ENCODE results near the gene TSPEAR.
"Not testable (repeated sequence)": the region's sequence is repeated elsewhere in the genome, so short reads cannot be mapped to it uniquely, and the experiment has no call there.

The TSPEAR gene

DNA sequence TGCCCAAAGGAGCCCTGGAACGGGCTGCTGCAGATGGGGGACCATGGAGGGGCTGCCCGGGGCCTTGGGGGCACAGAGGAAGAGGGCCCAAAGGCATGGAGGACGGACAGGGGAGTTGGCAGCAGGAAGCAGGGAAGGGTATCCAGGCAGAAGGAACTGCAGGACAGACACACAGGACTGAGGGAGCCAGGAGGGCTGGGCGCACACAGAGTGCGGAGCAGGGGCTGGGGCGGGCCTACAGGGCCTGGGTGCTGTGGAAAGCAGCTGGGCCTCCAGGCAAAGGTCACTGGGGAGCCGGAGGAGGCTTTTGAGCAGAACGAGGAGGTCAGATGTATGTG lies 199.5 kb downstream of the TSPEAR start:
- no peak for DNase-seq

GRCh38 chr21:44511219-44511937 lies 200.0 kb downstream of the TSPEAR start:
- DNase-seq: no peak

DNA sequence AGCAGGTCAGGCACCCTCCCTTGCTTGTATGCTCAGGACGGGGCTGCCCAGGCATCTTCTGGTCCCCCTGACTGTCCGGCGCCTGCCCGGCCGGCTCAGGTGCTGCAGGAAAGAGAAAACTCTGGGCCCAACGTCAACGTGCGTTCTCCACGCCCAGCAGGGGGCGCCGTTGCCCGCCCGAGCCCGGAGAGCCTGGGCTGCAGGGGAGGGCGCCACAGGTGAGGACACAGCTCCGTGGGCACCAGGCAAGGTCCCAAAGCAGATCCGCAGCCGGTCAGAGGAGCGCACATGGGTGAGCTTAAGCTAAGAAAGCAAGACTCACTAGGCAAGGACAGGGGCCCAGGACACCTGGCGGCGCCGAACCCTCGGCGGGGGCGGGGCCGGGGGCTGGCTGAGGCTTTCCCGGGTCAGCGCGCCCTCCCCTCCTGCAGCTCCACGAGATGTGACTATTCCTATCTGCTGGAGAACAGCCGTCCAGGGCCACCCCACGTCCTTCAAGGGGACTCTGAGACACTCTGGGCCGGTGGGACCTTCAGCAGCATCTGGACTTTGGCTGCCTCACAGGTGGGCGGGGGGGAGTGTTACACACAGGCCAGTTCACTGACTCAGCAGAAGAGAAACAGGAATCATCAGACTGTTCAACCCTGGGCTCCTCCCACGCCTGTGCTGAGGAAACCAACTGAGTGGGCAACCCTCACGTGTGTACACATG lies 200.7 kb downstream of the TSPEAR start:
- DNase-seq: peak; percentile 76

GRCh38 chr21:44510109-44510507 lies 201.3 kb downstream of the TSPEAR start:
- no peak for DNase-seq

GRCh38 chr21:44509539-44509938 lies 201.8 kb downstream of the TSPEAR start:
- DNase-seq: no peak

GRCh38 chr21:44508711-44509445 lies 202.5 kb downstream of the TSPEAR start:
- no peak for DNase-seq

DNA sequence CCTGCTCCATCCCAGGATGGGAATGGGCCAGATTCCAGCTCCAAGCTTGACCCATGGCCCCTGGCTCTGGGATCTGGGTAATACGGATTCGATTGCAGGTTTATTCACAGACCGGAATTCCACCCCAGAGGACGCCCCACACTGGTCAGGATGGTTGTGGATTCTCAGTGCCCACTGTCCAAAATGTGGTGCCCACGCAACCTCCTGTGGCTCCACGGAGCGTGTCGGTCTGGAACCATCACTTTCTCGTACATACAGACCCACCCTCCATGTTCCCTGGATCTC lies 203.0 kb downstream of the TSPEAR start:
- no peak for DNase-seq

DNA sequence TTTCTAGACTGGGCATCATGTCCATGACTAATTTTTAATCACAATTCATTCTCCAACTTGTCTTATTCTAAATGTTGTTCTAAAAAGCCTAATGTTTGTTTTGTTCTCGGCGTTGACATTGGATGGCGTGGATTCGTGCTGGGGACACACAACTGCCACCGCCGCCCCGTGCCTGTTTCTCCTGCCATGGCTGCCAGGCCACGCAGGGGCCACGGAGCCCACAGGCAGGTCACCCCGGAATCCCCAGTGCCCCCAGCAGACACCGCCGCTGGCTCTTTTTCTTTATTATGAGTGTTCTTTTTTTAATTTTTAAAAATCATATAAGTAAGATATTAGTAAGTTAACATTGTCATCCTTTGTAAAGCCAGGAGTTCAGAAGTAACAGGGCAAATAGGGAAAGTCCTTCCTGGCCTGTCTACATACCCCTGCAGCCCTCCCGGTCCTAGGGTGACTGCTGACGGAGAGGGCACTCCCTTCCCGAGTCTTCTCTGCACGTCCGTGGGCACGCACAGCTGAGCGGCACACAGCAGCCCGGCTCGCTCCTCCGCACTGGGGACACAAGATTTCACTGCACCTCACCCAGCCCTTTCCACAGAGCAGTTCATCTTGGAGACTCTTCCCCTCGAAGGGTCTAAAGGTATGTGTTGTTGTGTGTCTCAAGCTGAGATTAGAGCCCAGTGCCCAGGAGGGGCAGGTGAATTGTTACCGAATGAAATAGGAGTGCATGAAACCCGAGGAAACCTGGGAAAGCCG lies 203.5 kb downstream of the TSPEAR start:
- DNase-seq: no peak

- DNase-seq: no peak
Observed at GRCh38 chr21:44506279-44507255, 204.8 kb downstream of the TSPEAR start.

DNA sequence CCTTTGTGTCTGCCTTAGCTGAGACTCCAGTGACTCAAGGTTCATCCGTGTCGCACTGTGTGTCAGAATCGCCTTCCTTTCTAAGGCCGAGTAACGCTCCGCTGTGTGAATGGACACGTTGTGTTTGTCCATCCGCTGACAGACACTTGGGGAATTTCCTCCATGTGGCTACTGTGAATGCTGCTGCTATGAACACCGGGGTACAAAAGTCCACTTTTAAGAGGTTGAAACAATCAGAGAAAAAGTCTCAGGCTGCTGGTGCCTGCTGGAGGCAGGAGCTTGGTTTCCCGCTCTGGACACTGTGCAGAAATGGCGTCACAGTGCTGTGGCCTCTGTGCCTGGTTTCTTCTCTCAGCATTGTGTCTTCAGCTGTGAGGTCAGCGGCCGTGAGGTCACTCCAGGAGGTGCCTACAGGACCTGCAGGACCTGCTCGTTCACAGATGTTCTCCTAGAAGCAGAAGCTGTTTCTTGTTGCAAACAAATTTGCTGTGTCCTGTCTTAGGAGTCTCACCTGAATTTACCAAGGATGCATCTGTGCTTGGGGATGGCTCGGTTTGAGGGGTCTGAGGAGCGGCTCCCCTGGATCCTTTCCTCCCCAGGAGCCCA lies 205.6 kb downstream of the TSPEAR start:
- DNase-seq: no peak

- no peak for DNase-seq
Observed at GRCh38 chr21:44503901-44504399, 207.4 kb downstream of the TSPEAR start.

DNA sequence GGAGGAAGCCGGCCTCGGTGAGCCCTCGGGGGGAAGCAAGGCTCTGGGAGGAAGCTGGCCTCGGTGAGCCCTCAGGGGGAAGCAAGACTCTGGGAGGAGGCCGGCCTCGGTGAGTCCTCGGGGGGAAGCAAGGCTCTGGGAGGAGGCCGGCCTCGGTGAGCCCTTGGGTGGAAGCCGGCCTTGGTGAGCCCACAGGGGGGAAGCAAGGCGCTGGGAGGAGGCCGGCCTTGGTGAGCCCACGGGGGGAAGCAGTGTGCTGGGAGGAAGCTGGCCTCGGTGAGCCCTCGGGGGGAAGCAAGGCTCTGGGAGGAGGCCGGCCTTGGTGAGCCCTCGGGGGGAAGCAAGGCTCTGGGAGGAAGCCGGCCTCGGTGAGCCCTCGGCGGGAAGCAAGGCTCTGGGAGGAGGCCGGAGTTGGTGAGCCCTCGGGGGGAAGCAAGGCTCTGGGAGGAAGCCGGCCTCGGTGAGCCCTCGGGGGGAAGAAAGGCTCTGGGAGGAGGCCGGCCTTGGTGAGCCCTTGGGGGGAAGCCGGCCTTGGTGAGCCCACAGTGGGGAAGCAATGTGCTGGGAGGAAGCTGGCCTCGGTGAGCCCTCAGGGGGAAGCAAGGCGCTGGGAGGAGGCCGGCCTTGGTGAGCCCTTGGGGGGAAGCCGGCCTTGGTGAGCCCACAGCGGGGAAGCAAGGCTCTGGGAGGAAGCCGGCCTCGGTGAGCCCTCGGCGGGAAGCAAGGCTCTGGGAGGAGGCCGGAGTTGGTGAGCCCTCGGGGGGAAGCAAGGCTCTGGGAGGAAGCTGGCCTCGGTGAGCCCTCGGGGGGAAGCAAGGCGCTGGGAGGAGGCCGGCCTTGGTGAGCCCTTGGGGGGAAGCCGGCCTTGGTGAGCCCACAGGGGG lies 208.1 kb downstream of the TSPEAR start:
- not testable (repeated sequence) for DNase-seq

- no peak for DNase-seq
Observed at GRCh38 chr21:44502171-44502958, 209.0 kb downstream of the TSPEAR start.

- DNase-seq: no peak
Observed at GRCh38 chr21:44500111-44500510, 211.3 kb downstream of the TSPEAR start.

GRCh38 chr21:44499631-44500030 lies 211.7 kb downstream of the TSPEAR start:
- no peak for DNase-seq

DNA sequence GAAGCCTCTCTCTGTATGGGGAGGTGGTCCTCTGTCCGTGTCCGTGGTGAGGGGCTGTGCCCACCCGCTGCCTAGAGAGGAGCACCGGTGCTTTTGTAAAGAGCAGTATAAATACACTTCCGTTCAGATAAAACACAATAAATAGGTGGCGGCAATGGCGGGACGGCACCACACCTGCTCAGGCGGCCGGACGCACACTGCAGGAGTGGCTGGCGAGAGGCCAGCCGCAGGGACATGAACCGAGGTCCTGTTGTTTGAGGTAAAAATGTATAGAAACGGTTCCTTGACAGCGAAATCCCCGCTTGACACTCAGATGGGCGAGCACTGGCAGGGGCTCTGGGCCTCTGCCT lies 212.2 kb downstream of the TSPEAR start:
- DNase-seq: no peak

DNA sequence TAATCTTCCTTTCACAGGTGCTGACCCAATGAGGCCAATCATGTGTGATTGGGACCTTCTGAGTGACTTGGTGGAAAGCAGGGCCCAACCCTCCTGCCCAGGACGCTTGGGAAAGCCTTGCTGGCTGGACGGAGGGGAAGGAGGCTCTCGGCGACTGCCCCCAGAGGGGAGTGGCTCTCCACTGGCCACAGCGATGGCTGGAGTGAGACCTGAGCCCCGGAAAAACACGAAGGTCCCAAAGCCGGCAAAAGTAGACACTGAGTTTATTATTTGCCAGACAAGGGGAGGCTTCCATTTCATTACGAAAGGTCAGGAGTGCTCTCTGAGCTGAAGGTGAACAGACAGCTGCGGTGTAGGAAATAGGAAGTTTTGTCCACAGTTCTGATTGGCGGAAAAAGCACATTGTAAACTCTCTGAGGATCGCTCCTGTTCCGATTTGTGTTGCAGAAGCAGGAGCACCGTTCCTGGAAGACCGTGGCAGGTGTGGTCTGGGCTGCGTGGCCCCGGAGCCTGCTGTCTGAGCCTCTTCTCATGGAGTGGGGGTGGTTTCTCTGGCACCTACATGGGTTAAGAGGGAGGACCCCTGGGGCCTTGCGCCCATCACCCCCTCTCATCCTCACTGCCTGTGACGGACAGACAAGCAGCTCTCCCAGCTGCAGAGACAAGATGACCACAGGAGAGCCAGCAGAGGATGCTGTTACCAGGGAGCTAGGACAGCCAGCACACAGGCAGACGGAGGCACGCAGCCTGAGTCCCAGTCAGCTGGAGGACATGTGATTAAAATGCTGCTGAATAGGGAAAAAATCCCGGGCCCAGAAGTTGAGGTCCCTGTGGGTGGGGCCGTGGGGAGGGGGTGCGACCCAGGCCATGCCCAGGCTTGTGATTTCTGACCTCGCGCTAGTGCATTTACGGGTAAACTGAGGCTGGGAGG lies 212.8 kb downstream of the TSPEAR start:
- no peak for DNase-seq

- DNase-seq: no peak
Observed at GRCh38 chr21:44497703-44498126, 213.7 kb downstream of the TSPEAR start.
